Transverse colon (tissue), 4 donors: ENCODE measurements around the gene EPB42.

Source experiments
- CTCF ChIP-seq, 5 experiments: fragments of 200-600 bp in 3 of 5; fragments of 450-650 bp in 2 of 5; sonication (generic) in 3 of 5; IDR thresholded peaks; 1 replicate in 2 of 5; 2 replicates in 3 of 5; pipeline ENCODE4 v1.5.1; 2016 to 2017; ENCODE audit warnings: antibody characterized with exemption in 5 of 5, inconsistent platforms in 3 of 5, mild to moderate bottlenecking in 2 of 5, moderate library complexity in 1 of 5
- EP300 ChIP-seq: sonication (generic); formaldehyde crosslinking; IDR thresholded peaks from one replicate; pipeline ENCODE4 v1.6.1; 2017; ENCODE audit warnings: antibody characterized with exemption, low read depth
- POLR2A ChIP-seq: fragments of 450-650 bp; IDR thresholded peaks from one replicate; pipeline ENCODE4 v1.6.1; 2016; ENCODE audit warnings: antibody characterized with exemption, mild to moderate bottlenecking, moderate library complexity
- POLR2AphosphoS5 ChIP-seq, 3 donors: sonication (generic); formaldehyde crosslinking; IDR thresholded peaks; one replicate each; pipeline ENCODE4 v1.6.1; 2016; ENCODE audit warnings: antibody characterized with exemption in 3 of 3

- no peak for TF ChIP-seq CTCF (IDR thresholded peaks at IDR 0.05)
- no peak for TF ChIP-seq POLR2A
- no peak for TF ChIP-seq POLR2AphosphoS5 (IDR thresholded peaks at IDR 0.05)
- TF ChIP-seq EP300: no peak
Measured at GRCh38 chr15:43214169-43214568, 6.6 kb downstream of the EPB42 start.
